ENCODE results near the gene SETD1B.

DNA sequence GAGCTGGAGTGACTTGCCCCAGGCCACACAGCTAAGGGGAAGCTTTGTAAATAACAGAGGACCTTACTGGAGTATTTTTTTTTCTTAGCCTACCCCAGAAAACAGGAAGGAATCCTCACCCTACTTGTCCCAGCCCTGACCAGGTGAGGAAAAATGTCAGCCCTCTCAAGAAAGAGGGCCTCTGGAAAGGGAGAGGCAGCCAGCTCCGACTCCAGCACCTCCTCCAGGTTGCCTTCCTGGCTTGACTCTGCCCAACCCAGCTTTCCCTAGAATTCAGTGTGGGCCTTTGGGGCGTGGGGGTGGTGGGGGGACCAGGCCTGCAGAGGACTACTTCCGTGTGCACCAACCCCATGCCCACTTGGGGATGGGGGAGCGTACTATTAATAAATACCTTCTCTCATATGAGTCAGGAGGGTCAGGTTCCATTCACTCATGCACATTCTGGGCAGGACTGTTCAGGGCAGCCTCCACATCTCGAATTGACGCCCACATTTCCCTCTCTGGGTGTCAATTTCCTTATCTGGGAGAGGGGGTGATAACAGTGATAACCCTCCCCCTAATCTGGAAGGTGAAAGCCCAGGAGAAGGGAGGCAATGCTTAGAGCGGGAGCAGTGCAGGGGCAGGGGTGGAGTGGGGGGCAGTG is 15.5 kb upstream of the SETD1B start:
- TF ChIP-seq, protein P1, sequence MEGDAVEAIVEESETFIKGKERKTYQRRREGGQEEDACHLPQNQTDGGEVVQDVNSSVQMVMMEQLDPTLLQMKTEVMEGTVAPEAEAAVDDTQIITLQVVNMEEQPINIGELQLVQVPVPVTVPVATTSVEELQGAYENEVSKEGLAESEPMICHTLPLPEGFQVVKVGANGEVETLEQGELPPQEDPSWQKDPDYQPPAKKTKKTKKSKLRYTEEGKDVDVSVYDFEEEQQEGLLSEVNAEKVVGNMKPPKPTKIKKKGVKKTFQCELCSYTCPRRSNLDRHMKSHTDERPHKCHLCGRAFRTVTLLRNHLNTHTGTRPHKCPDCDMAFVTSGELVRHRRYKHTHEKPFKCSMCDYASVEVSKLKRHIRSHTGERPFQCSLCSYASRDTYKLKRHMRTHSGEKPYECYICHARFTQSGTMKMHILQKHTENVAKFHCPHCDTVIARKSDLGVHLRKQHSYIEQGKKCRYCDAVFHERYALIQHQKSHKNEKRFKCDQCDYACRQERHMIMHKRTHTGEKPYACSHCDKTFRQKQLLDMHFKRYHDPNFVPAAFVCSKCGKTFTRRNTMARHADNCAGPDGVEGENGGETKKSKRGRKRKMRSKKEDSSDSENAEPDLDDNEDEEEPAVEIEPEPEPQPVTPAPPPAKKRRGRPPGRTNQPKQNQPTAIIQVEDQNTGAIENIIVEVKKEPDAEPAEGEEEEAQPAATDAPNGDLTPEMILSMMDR (IDR thresholded peaks at IDR 0.05; ENCODE audit: low read depth, low read length, poor library complexity, severe bottlenecking) = no peak
- TF ChIP-seq EZH2phosphoT487 (IDR thresholded peaks at IDR 0.05; ENCODE audit: borderline replicate concordance, low read length) = no peak

All from DOHH2 (cell line).